HG03175 (cell line): ENCODE results near the gene ZNF525.
"Not testable (repeated sequence)": the region's sequence is repeated elsewhere in the genome, so short reads cannot be mapped to it uniquely, and the experiment has no call there.

Experiments
- ATAC-seq: cut with Tn5 transposase; IDR thresholded peaks from one replicate; pipeline ENCODE4 v1.9.1; 2021; ENCODE audit warnings: mild to moderate bottlenecking, moderate library complexity; ENCODE audit not compliant: unreplicated experiment

ZNF525 gene

GRCh38 chr19:53394974-53395839, 29.7 kb downstream of the ZNF525 start, which contains the start of gene ZNF765:
Gene ZNF765, plus strand, starts transcription at chr19:53395149. Its CDS starts 2,867 bp downstream, at chr19:53398016.
- ATAC-seq, result peak; percentile 90

- not testable (repeated sequence) for ATAC-seq
Observed at GRCh38 chr19:53395840-53396524, 30.5 kb downstream of the ZNF525 start.

GRCh38 chr19:53396525-53396868, 31.0 kb downstream of the ZNF525 start:
- ATAC-seq, result no peak

DNA sequence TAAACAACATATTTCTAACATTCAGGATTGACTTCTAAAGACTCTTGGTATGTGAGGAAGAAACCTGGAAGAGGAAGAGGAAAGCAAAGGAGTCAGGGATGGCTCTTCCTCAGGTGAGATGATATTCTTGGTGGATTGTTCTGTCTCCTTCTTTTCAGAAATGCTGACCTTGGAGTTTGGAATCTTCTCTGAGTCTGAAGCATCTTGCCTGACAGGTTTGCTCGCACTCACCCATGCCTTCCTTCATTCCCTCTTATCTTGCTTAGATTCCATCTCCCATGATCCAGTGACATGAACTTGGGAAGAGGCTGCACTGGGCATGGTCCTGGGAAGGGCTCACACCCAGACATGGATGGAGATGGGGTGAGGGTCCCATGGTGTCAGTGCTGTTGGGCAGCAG, 32.4 kb downstream of the ZNF525 start:
- not testable (repeated sequence) for ATAC-seq

DNA sequence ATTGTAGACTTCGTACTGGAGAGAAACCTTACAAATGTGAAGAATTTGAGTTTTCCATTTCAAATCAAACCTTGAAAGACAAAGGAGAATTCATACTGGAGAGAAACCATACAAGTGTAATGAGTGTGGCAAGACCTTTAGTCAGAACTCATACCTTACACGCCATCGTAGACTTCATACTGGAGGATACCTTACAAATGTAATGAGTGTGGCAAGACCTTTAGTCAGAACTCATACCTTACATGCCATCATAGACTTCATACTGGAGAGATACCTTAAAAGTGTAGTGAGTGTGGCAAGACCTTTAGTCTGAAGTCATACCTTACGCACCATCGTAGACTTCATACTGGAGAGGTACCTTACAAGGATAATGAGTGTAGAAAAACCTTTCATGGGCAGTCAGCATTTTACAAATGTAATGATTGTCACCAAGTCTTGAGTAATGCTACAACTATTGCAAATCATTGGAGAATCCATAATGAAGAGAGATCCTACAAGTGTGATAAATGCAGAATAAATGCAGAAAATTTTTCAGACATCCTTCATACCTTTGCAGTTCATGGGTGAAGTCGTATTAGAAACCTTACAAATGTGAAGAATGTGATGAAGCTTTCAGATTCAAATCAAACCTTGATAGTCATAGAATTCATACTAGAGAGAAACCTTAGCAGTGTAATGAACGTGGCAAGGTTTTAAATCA, 44.1 kb downstream of the ZNF525 start:
- ATAC-seq, result no peak

DNA sequence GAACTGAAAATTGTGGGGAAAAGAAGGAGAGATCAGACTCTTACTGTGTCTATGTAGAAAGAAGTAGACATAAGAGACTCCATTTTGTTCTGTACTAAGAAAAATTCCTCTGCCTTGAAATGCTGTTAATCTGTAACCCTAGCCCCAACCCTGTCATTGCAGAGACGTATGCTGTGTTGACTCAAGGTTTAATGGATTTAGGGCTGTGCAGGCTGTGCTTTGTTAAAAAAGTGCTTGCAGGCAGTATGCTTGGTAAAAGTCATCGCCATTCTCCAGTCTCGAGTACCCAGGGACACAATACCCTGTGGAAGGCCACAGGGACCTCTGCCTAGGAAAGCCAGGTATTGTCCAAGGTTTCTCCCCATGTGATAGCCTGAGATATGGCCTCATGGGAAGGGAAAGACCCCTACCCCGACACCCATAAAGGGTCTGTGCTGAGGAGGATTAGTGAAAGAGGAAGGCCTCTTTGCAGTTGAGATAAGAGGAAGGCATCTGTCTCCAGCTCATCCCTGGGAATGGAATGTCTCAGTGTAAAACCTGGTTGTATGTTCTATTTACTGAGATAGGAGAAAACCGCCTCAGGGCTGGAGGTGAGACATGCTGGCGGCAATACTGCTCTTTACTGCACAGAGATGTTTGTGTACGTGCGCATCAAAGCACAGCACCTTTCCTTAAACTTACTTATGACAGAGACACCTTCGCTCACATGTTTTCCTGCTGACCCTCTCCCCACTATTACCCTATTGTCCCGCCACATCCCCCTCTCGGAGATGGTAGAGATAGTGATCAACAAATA, 55.2 kb downstream of the ZNF525 start:
- not testable (repeated sequence) for ATAC-seq

GRCh38 chr19:53422551-53422950, 57.0 kb downstream of the ZNF525 start:
- ATAC-seq, result no peak

DNA sequence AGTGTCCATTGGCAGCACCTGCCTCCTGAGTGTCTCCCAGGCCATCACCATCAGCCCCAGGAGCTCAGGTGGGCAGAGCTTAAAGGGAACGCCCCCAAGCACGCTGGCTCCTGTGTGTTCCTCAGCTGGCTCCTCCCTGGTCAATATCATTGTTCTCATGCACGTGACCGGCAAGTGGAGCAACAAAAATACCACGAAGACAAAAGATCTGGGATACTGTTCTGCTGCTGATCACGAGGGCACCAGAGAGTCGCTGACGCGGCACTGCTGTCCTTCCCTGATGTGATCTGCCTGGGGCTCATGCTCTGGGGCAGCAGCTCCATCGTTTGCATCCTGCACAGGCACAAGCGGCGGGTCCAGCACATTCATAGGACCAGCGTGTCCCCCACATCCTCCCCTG, 57.6 kb downstream of the ZNF525 start:
- ATAC-seq, result not testable (repeated sequence)

GRCh38 chr19:53423680-53424079, 58.2 kb downstream of the ZNF525 start:
- not testable (repeated sequence) for ATAC-seq

GRCh38 chr19:53424968-53425597, 59.6 kb downstream of the ZNF525 start:
- no peak for ATAC-seq

DNA sequence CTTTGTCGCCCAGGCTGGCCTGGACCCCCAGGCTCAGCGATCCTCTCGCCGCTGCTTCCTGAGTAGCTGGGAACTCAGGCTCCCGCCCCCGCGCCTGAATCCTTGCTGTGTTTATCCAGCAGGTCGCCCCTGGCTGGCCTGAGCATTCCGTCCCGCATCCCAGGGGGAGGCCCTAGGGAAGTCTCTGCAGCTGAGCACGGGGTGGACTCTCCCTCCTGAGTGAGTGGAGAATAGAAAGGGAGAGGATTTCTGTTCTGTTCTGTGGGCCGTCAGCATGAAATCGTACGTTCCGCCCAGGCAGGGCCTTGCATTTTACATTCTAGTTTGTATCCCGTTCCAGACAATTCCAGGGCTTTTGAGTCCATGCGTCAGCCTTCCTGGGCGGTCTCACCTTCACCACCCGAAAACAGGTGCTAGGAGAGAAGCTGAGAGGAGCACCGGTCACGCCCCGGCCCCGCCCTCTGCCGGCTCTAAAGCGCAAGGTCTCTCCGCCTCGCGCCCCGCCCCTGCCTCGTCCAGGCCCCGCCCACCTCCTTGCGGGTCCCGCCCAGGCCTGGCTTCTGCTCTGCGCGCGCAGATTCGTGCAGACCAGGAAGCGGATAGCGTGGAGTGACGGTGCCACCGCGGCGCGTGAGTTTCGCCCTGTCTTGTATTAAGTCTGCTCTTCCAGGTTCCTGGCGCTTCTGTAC, 66.0 kb downstream of the ZNF525 start, which contains the start of gene ZNF761:
Gene ZNF761 (plus strand): TSS at position 586 of the 689 bp plus-strand sequence. CDS start 15,285 bp downstream, outside the sequence.
- ATAC-seq, result peak; percentile 96

DNA sequence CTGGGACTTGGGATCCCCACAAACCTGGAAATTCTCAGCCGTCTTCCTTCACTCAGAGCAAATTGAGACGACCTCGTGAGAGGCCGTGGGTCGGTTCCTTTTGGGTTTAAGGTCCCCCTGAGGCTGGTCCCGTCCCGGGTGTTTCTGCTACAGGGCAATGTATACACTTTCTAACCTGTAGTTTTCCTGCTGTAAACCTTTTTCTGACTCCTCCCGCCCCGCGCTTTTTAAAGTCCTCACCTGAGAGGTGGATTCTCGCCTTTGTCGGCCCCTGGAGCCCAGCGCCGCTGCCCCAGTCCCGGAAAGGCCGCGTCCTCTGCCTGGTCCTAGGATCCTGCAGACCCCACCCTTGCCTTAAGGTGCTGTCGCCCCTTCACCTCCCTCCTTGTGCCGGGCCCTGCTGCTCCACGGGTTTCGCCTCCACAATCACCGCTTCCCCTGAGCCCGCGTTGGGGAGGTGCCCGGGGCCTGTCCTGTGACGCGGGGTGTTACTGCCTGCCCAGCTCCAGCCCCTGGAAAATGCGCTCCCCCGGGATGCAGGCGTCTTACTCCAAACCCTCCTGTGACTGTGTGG, 66.7 kb downstream of the ZNF525 start:
- ATAC-seq, result peak; percentile 19
